Gastrocnemius medialis (tissue), 4 donors: Measurements from ENCODE around the gene CAMLG. TPM values are rescaled to one million over a fixed set of nuclear protein-coding genes. Genes with fewer than 3 reads are reported as not detected.
A peak's percentile ranks its signal among the peaks of the same experiment; 100 is the strongest.
"Not testable (repeated sequence)": the region's sequence is repeated elsewhere in the genome, so short reads cannot be mapped to it uniquely, and the experiment has no call there.

ENCODE experiments used
- ATAC-seq, 2 donors: fragments of 150-250 bp; one replicate each; pipeline ENCODE4 v1.9.1; 2016
- DNase-seq, 2 donors: peaks; one replicate each; pipeline ENCODE4 v3.0.0-alpha.2; 2019
- H3K27ac ChIP-seq, 4 donors: fragments of 200-600 bp; sonication (generic); 1 replicate in 1 of 4; 2 replicates in 3 of 4; pipeline ENCODE4 v1.5.1; 2016 to 2018; ENCODE audit warnings: mild to moderate bottlenecking in 2 of 4, moderate library complexity in 1 of 4
- H3K27me3 ChIP-seq, 3 donors: fragments of 200-600 bp; sonication (generic) in 2 of 3; 1 replicate in 1 of 3; 2 replicates in 2 of 3; pipeline versions ENCODE4 v1.5.1 to v1.6.0; 2016 to 2019; ENCODE audit warnings: mild to moderate bottlenecking in 1 of 3, moderate library complexity in 1 of 3
- H3K36me3 ChIP-seq, 2 donors: fragments of 200-600 bp; sonication (generic) in 1 of 2; one replicate each; pipeline ENCODE4 v1.5.1; 2017 to 2018
- H3K4me1 ChIP-seq, 2 donors: fragments of 200-600 bp; sonication (generic) in 1 of 2; one replicate each; pipeline ENCODE4 v1.5.1; 2016 to 2017; ENCODE audit warnings: mild to moderate bottlenecking in 2 of 2
- H3K4me3 ChIP-seq, 4 donors: fragments of 200-600 bp; sonication (generic) in 3 of 4; 1 replicate in 1 of 4; 2 replicates in 3 of 4; pipeline ENCODE4 v1.5.1; 2016 to 2019; ENCODE audit warnings: mild to moderate bottlenecking in 2 of 4
- H3K9me3 ChIP-seq, 3 donors: fragments of 200-600 bp; sonication (generic) in 2 of 3; 1 replicate in 1 of 3; 2 replicates in 2 of 3; pipeline ENCODE4 v1.5.1; 2016 to 2019
- POLR2A ChIP-seq, 2 donors: fragments of 450-650 bp; IDR thresholded peaks; one replicate each; pipeline ENCODE4 v1.6.1; 2017; ENCODE audit warnings: antibody characterized with exemption in 2 of 2, mild to moderate bottlenecking in 2 of 2, moderate library complexity in 2 of 2
- in situ Hi-C, 4 donors: fragments of 200-750 bp; cut with MboI; loops; one replicate each; pipeline versions ENCODE4 v1.15.0 to v1.8.0; 2017; ENCODE audit warnings: low sequenced_read_pairs in 4 of 4
- intact Hi-C: fragments of 100-400 bp; cut with DNase I; formaldehyde crosslinking; loops from one replicate; pipeline ENCODE4 v1.15.1; 2023; ENCODE audit warnings: low total_unique reads
- total RNA-seq, 4 donors: library from RNA; depleted of rRNA; stranded (reverse); fragments of >200 nt; gene quantifications; one replicate each; pipeline versions ENCODE4 v1.1.0 to v1.2.3, GENCODE V29; 2016
- TF ChIP-seq, protein P1 (sequence below), 5 experiments: fragments of 450-650 bp in 3 of 5; fragments of 200-600 bp in 2 of 5; sonication (generic) in 2 of 5; IDR thresholded peaks in 4 of 5; conservative IDR thresholded peaks in 1 of 5; 1 replicate in 4 of 5; 2 replicates in 1 of 5; pipeline ENCODE4 v1.5.1; 2016 to 2019; ENCODE audit warnings: antibody characterized with exemption in 5 of 5, mild to moderate bottlenecking in 3 of 5, moderate library complexity in 3 of 5

The CAMLG gene
- 10 to 100 TPM; 30.8 to 51.6 (median 39.2) TPM for total RNA-seq

DNA sequence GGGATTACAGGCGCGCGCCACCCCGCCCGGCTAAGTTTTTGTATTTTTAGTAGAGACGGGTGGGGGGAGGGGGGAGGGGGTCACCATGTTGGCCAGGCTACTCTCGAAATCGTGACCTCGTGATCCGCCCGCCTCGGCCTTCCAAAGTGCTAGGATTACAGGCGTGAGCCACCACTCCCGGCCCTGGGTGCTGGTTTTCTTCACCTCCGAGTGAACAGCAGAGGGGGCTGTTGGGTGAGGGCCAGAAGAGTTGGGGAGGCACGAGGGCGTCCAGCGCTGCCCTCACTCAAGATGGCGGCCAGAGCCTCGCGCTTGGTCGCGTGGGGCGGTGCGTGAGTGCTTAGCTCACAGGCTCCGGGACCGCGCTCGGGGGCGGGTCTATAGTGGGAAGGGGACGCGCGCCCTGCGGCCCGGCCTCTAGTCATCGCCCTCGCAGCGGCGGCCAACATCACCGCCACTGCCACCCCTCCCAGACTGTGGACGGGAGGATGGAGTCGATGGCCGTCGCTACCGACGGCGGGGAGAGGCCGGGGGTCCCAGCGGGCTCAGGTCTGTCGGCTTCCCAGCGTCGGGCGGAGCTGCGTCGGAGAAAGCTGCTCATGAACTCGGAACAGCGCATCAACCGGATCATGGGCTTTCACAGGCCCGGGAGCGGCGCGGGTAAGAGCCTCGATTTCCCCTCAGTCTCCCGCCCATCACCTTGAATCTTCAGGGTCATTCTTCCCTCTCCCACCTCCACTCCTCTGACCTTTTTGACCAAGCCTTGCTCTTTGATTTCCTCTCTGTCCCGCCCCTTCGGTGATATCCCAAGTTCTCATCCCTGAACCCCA lies at the start of gene CAMLG:
CAMLG (plus strand) TSS at position 416 of the 830 bp plus-strand sequence; CDS start at position 489, 73 bp downstream.
- peaks cover 8 to 14% of the 10 kb centered on the region in 2 donors for H3K4me1 ChIP-seq

DNA sequence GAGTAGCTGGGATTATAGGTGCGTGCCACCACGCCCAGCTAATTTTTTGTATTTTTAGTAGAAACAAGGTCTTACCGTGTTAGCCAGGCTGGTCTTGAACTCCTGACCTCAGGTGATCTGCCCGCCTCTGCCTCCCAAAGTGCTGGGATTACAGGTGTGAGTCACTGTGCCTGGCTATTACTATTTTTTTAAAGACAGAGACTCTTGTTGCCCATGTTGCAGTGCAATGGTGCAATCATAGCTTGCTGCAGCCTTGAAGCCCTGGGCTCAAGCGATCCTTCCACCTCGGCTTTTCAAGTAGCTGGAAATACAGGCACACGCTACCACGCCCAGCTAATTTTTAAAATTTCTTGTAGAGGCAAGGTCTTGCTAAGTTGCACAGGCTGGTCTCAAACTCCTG lies 48.2 kb upstream of the CAMLG start:
- H3K27ac ChIP-seq, H3K27me3 ChIP-seq, DNase-seq, H3K4me1 ChIP-seq, intact Hi-C loops, ATAC-seq, H3K9me3 ChIP-seq, H3K4me3 ChIP-seq, in situ Hi-C loops: not testable (repeated sequence)
- peaks cover 2 to 89% of the 10 kb centered on the region in 2 donors for H3K36me3 ChIP-seq

More for the DNA sequence above, at the start of gene CAMLG:
- ATAC-seq (peak; percentile 88 to 91), DNase-seq (peak; percentile 97)
- Histone ChIP-seq H3K27ac (peak within 1 kb of the TSS; percentile 87 to 99 (median 96)), H3K27me3 (no peaks in the 10 kb centered on the region), H3K9me3 (no peaks in the 10 kb centered on the region), H3K36me3 (peaks cover 0 to 16% of the 10 kb centered on the region in 2 donors), H3K4me3 (peak within 1 kb of the TSS; percentile 94 to 100 (median 97))
- in situ Hi-C loops (no loop called here), intact Hi-C loops (loop anchor here (1.0 to 5.0 kb wide), 2 partner anchors 20 to 211 kb away; partner anchors contain the start of genes DDX46 and JADE2)
- TF ChIP-seq POLR2A (IDR thresholded peaks at IDR 0.05), result peak; percentile 92 to 95
- TF ChIP-seq, protein P1, sequence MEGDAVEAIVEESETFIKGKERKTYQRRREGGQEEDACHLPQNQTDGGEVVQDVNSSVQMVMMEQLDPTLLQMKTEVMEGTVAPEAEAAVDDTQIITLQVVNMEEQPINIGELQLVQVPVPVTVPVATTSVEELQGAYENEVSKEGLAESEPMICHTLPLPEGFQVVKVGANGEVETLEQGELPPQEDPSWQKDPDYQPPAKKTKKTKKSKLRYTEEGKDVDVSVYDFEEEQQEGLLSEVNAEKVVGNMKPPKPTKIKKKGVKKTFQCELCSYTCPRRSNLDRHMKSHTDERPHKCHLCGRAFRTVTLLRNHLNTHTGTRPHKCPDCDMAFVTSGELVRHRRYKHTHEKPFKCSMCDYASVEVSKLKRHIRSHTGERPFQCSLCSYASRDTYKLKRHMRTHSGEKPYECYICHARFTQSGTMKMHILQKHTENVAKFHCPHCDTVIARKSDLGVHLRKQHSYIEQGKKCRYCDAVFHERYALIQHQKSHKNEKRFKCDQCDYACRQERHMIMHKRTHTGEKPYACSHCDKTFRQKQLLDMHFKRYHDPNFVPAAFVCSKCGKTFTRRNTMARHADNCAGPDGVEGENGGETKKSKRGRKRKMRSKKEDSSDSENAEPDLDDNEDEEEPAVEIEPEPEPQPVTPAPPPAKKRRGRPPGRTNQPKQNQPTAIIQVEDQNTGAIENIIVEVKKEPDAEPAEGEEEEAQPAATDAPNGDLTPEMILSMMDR (IDR thresholded peaks at IDR 0.05 in 4 of 5, conservative IDR thresholded peaks at IDR 0.05 in 1 of 5), result peak in 3 of 5 experiments; percentile 46 to 58 (median 53)

DNA sequence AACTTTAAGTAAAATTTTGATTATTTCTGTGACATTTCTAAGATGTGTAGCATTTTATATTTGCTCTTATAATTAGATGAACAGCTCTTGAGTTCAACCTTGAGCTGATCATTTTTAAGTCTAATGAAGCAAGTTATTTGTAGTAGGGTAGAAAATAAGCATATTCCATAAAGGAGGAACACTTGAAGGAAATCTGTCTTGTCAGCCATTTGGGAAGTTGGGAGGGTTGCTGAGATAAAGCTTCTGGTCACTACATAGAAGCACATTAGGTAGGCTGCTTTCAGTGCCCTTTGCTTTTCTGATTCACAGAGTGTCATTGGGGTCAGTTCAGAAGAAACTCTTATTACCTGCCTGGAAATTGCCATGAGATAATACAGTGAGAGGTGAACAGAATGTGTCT lies 45.6 kb upstream of the CAMLG start:
- H3K27me3 ChIP-seq, result no peaks in the 10 kb centered on the region
- H3K4me3 ChIP-seq, result no peak overlapping the region
- TF ChIP-seq POLR2A (IDR thresholded peaks at IDR 0.05), result no peak
- TF ChIP-seq, protein P1 (IDR thresholded peaks at IDR 0.05 in 4 of 5, conservative IDR thresholded peaks at IDR 0.05 in 1 of 5), result no peak
- in situ Hi-C loops, result no loop called here
- no peaks in the 10 kb centered on the region for H3K9me3 ChIP-seq
- ATAC-seq (no peak), DNase-seq (no peak)
- H3K27ac ChIP-seq, result no peak overlapping the region
- no peaks in the 10 kb centered on the region for H3K4me1 ChIP-seq
- H3K36me3 ChIP-seq, result peaks cover 2 to 82% of the 10 kb centered on the region in 2 donors
- intact Hi-C loops, result no loop called here

DNA sequence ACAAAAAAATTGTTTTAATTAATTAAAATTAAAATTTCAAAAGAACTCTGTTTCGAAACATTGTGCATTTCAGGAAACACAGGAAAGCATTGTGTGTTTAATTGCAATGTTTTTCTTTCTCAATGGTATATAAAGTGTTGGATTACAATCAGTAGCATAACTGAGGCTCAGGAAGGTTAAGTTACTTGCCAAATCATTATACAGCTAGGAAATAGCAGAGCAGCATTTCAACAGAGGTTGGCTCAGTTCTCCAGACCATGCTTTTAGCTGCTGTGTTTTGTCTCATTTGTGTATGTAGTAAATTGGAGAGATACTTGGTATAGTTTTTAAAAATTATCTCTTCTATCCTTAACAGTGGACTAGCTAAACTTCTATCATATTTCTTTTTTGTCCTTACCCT lies 30.0 kb upstream of the CAMLG start:
- no peaks in the 10 kb centered on the region for H3K9me3 ChIP-seq
- intact Hi-C loops, result loop anchor here (5.0 kb wide), 1 partner anchor 36 kb away; no protein-coding TSS in a partner anchor
- H3K27me3 ChIP-seq, result no peaks in the 10 kb centered on the region
- in situ Hi-C loops, result no loop called here
- TF ChIP-seq POLR2A (IDR thresholded peaks at IDR 0.05), result no peak
- TF ChIP-seq, protein P1 (IDR thresholded peaks at IDR 0.05 in 4 of 5, conservative IDR thresholded peaks at IDR 0.05 in 1 of 5), result no peak
- DNase-seq (no peak), ATAC-seq (no peak)
- no peaks in the 10 kb centered on the region for H3K4me1 ChIP-seq
- H3K27ac ChIP-seq, result no peak overlapping the region
- H3K4me3 ChIP-seq, result no peak overlapping the region
- peaks cover 6 to 90% of the 10 kb centered on the region in 2 donors for H3K36me3 ChIP-seq

DNA sequence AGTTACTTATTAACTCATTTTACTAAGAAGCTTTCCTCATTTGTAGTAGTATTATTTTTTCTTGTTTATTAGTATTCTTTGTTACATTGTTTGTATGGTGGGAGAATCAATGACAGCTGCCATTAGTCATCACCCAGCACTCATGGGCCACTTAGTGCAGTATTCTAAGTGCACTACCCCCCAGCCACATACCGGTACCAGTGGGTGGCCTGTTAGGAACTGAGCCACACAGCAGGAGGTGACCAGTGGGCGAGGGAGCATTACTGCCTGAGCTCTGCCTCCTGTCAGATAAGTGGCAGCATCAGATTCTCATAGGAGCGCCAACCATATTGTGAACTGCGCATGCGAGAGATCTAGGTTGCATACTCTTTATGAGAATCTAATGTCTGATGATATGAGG lies 24.2 kb upstream of the CAMLG start:
- intact Hi-C loops, result no loop called here
- in situ Hi-C loops, result no loop called here

More for the DNA sequence above, 24.2 kb upstream of the CAMLG start:
- ATAC-seq (no peak), DNase-seq (no peak)
- TF ChIP-seq, protein P1 (IDR thresholded peaks at IDR 0.05 in 4 of 5, conservative IDR thresholded peaks at IDR 0.05 in 1 of 5), result no peak
- TF ChIP-seq POLR2A (IDR thresholded peaks at IDR 0.05), result no peak
- no peak overlapping the region for H3K4me3 ChIP-seq
- H3K27me3 ChIP-seq, result no peaks in the 10 kb centered on the region
- no peaks in the 10 kb centered on the region for H3K4me1 ChIP-seq
- H3K36me3 ChIP-seq, result peaks cover 2 to 90% of the 10 kb centered on the region in 2 donors
- H3K9me3 ChIP-seq, result no peaks in the 10 kb centered on the region
- H3K27ac ChIP-seq, result no peak overlapping the region
